Stimulated activated memory B cell treated with anti-CD40 and anti-IgM and Interleukin-4, amounts not matched to agents 10 μg/mL and 1 μg/mL and 100 μg/mL, for 72 hours (primary cell): ENCODE results near the gene TGFBR3.

Source experiments
- ATAC-seq: fragments of 150-1000 bp; cut with Tn5 transposase; 2 replicates; pipeline ENCODE4 v1.10.0; 2021
- H3K27ac Mint-ChIP-seq: one replicate; pipeline ENCODE4 v1.8.0; 2022; ENCODE audit warnings: mild to moderate bottlenecking, mixed read lengths
- H3K27me3 Mint-ChIP-seq: one replicate; pipeline ENCODE4 v1.8.0; 2022; ENCODE audit warnings: mixed read lengths
- H3K36me3 Mint-ChIP-seq: one replicate; pipeline ENCODE4 v1.8.0; 2022; ENCODE audit warnings: mixed read lengths
- H3K4me1 Mint-ChIP-seq: one replicate; pipeline ENCODE4 v1.8.0; 2022; ENCODE audit warnings: mixed read lengths
- H3K4me3 Mint-ChIP-seq: one replicate; pipeline ENCODE4 v1.8.0; 2022; ENCODE audit warnings: mild to moderate bottlenecking, moderate library complexity, mixed read lengths
- H3K9me3 Mint-ChIP-seq: one replicate; pipeline ENCODE4 v1.8.0; 2022; ENCODE audit warnings: mixed read lengths

Gene TGFBR3

GRCh38 chr1:91732291-91733107 is 153.5 kb downstream of the TGFBR3 start:
- no peaks in the 10 kb centered on the region for H3K9me3 Mint-ChIP-seq
- H3K4me3 Mint-ChIP-seq = no peak overlapping the region
- H3K27me3 Mint-ChIP-seq = peaks cover 29% of the 10 kb centered on the region
- H3K36me3 Mint-ChIP-seq = no peaks in the 10 kb centered on the region
- peaks cover 25% of the 10 kb centered on the region for H3K4me1 Mint-ChIP-seq
- ATAC-seq = peak; percentile 25
- peak overlapping the region; percentile 44 for H3K27ac Mint-ChIP-seq

GRCh38 chr1:91731815-91732214 is 154.1 kb downstream of the TGFBR3 start:
- Mint-ChIP-seq H3K27ac (peak overlapping the region; percentile 44), H3K27me3 (peaks cover 29% of the 10 kb centered on the region), H3K4me1 (peaks cover 25% of the 10 kb centered on the region), H3K36me3 (no peaks in the 10 kb centered on the region), H3K9me3 (no peaks in the 10 kb centered on the region), H3K4me3 (no peak overlapping the region)
- ATAC-seq = peak; percentile 40

- peaks cover 25% of the 10 kb centered on the region for H3K4me1 Mint-ChIP-seq
- peak; percentile 40 for ATAC-seq
- H3K4me3 Mint-ChIP-seq = peak overlapping the region; percentile 22
- H3K27me3 Mint-ChIP-seq = peaks cover 29% of the 10 kb centered on the region
- no peaks in the 10 kb centered on the region for H3K36me3 Mint-ChIP-seq
- H3K9me3 Mint-ChIP-seq = no peaks in the 10 kb centered on the region
- peak overlapping the region; percentile 16 for H3K27ac Mint-ChIP-seq
Measured at GRCh38 chr1:91730801-91731732, 154.9 kb downstream of the TGFBR3 start.

- no peaks in the 10 kb centered on the region for H3K9me3 Mint-ChIP-seq
- H3K36me3 Mint-ChIP-seq = no peaks in the 10 kb centered on the region
- H3K27me3 Mint-ChIP-seq = peaks cover 29% of the 10 kb centered on the region
- H3K4me3 Mint-ChIP-seq = no peak overlapping the region
- peaks cover 25% of the 10 kb centered on the region for H3K4me1 Mint-ChIP-seq
- no peak overlapping the region for H3K27ac Mint-ChIP-seq
- no peak for ATAC-seq
Measured at GRCh38 chr1:91729621-91730358, 156.2 kb downstream of the TGFBR3 start.

GRCh38 chr1:91727763-91728162 is 158.2 kb downstream of the TGFBR3 start:
- H3K9me3 Mint-ChIP-seq = no peaks in the 10 kb centered on the region
- peaks cover 29% of the 10 kb centered on the region for H3K27me3 Mint-ChIP-seq
- no peak for ATAC-seq
- no peak overlapping the region for H3K4me3 Mint-ChIP-seq
- H3K36me3 Mint-ChIP-seq = no peaks in the 10 kb centered on the region
- H3K27ac Mint-ChIP-seq = no peak overlapping the region
- H3K4me1 Mint-ChIP-seq = peaks cover 25% of the 10 kb centered on the region

GRCh38 chr1:91725989-91726721 is 159.8 kb downstream of the TGFBR3 start:
- peaks cover 15% of the 10 kb centered on the region for H3K27me3 Mint-ChIP-seq

GRCh38 chr1:91725618-91725988 is 160.3 kb downstream of the TGFBR3 start:
- Mint-ChIP-seq H3K4me3 (no peak overlapping the region), H3K36me3 (no peaks in the 10 kb centered on the region), H3K27me3 (peaks cover 9% of the 10 kb centered on the region), H3K9me3 (no peaks in the 10 kb centered on the region), H3K27ac (no peak overlapping the region), H3K4me1 (peaks cover 9% of the 10 kb centered on the region)
- ATAC-seq = no peak

More at GRCh38 chr1:91725989-91726721, 159.8 kb downstream of the TGFBR3 start:
- Mint-ChIP-seq H3K27ac (no peak overlapping the region), H3K4me1 (peaks cover 12% of the 10 kb centered on the region), H3K36me3 (no peaks in the 10 kb centered on the region), H3K9me3 (no peaks in the 10 kb centered on the region), H3K4me3 (no peak overlapping the region)
- no peak for ATAC-seq

- Mint-ChIP-seq H3K4me3 (no peak overlapping the region), H3K36me3 (no peaks in the 10 kb centered on the region), H3K4me1 (no peaks in the 10 kb centered on the region), H3K27ac (no peak overlapping the region), H3K9me3 (no peaks in the 10 kb centered on the region), H3K27me3 (no peaks in the 10 kb centered on the region)
- no peak for ATAC-seq
Measured at GRCh38 chr1:91724644-91725043, 161.3 kb downstream of the TGFBR3 start.

- Mint-ChIP-seq H3K9me3 (no peaks in the 10 kb centered on the region), H3K36me3 (no peaks in the 10 kb centered on the region), H3K4me3 (no peak overlapping the region), H3K27ac (no peak overlapping the region), H3K27me3 (no peaks in the 10 kb centered on the region), H3K4me1 (no peaks in the 10 kb centered on the region)
- ATAC-seq = no peak
Measured at GRCh38 chr1:91724231-91724630, 161.7 kb downstream of the TGFBR3 start.

- Mint-ChIP-seq H3K36me3 (no peaks in the 10 kb centered on the region), H3K27me3 (peaks cover 2% of the 10 kb centered on the region), H3K27ac (no peak overlapping the region), H3K4me1 (no peaks in the 10 kb centered on the region), H3K9me3 (no peaks in the 10 kb centered on the region), H3K4me3 (no peak overlapping the region)
- ATAC-seq = no peak
Measured at GRCh38 chr1:91720044-91720443, 165.9 kb downstream of the TGFBR3 start.

GRCh38 chr1:91718877-91719276 is 167.1 kb downstream of the TGFBR3 start:
- ATAC-seq = no peak
- H3K27ac Mint-ChIP-seq = no peak overlapping the region
- no peak overlapping the region for H3K4me3 Mint-ChIP-seq
- no peaks in the 10 kb centered on the region for H3K36me3 Mint-ChIP-seq
- H3K9me3 Mint-ChIP-seq = no peaks in the 10 kb centered on the region
- no peaks in the 10 kb centered on the region for H3K4me1 Mint-ChIP-seq
- H3K27me3 Mint-ChIP-seq = peaks cover 14% of the 10 kb centered on the region

GRCh38 chr1:91718368-91718767 is 167.6 kb downstream of the TGFBR3 start:
- Mint-ChIP-seq H3K27me3 (peaks cover 14% of the 10 kb centered on the region), H3K27ac (no peak overlapping the region), H3K9me3 (no peaks in the 10 kb centered on the region), H3K36me3 (no peaks in the 10 kb centered on the region), H3K4me3 (no peak overlapping the region), H3K4me1 (peaks cover 4% of the 10 kb centered on the region)
- no peak for ATAC-seq

GRCh38 chr1:91717839-91718238 is 168.1 kb downstream of the TGFBR3 start:
- peaks cover 9% of the 10 kb centered on the region for H3K4me1 Mint-ChIP-seq
- peaks cover 14% of the 10 kb centered on the region for H3K27me3 Mint-ChIP-seq
- no peak overlapping the region for H3K4me3 Mint-ChIP-seq
- no peaks in the 10 kb centered on the region for H3K9me3 Mint-ChIP-seq
- ATAC-seq = no peak
- no peaks in the 10 kb centered on the region for H3K36me3 Mint-ChIP-seq
- no peak overlapping the region for H3K27ac Mint-ChIP-seq

- no peak overlapping the region for H3K4me3 Mint-ChIP-seq
- no peaks in the 10 kb centered on the region for H3K36me3 Mint-ChIP-seq
- H3K4me1 Mint-ChIP-seq = peaks cover 15% of the 10 kb centered on the region
- H3K27ac Mint-ChIP-seq = no peak overlapping the region
- peaks cover 14% of the 10 kb centered on the region for H3K27me3 Mint-ChIP-seq
- H3K9me3 Mint-ChIP-seq = no peaks in the 10 kb centered on the region
- no peak for ATAC-seq
Measured at GRCh38 chr1:91716339-91716738, 169.6 kb downstream of the TGFBR3 start.
